SK-MEL-5 (cell line): Measurements from ENCODE around the gene RRH. TPM values are rescaled to one million over a fixed set of nuclear protein-coding genes. Genes with fewer than 3 reads are reported as not detected.
A peak's percentile ranks its signal among the peaks of the same experiment; 100 is the strongest.
"Not testable (repeated sequence)": the region's sequence is repeated elsewhere in the genome, so short reads cannot be mapped to it uniquely, and the experiment has no call there.

Source experiments
- DNase-seq: peaks from one replicate; pipeline ENCODE4 v3.0.0-alpha.2; 2016; ENCODE audit warnings: low read depth, low spot score
- in situ Hi-C: cut with HindIII; loops from 2 replicates; pipeline ENCODE4 v1.10.0; 2016; ENCODE audit warnings: low sequenced_read_pairs, high pct_unique_total_duplicates, low pct_unique_long_range_greater_than_20kb
- total RNA-seq: library from RNA; depleted of rRNA; stranded (reverse); fragments of >200 nt; shearing (Covaris generic); gene quantifications from 2 replicates; pipeline ENCODE4 v1.2.3, GENCODE V29; 2014

Gene RRH
- total RNA-seq, 1 experiment from 2014 or later = not detected

- in situ Hi-C loops = no loop called here
- no peak for DNase-seq
Measured at GRCh38 chr4:109821185-109821584, 6.6 kb upstream of the RRH start.

GRCh38 chr4:109826719-109827118 lies 1.1 kb upstream of the RRH start:
- in situ Hi-C loops = no loop called here
- peak; percentile 28 for DNase-seq

- in situ Hi-C loops = no loop called here
- no peak for DNase-seq
Measured at GRCh38 chr4:109833756-109834155, 6.0 kb downstream of the RRH start.

- DNase-seq = no peak
- in situ Hi-C loops = no loop called here
Measured at GRCh38 chr4:109836985-109837384, 9.2 kb downstream of the RRH start.

- in situ Hi-C loops = no loop called here
- no peak for DNase-seq
Measured at GRCh38 chr4:109846395-109847098, 18.8 kb downstream of the RRH start.

GRCh38 chr4:109847896-109848442 lies 20.2 kb downstream of the RRH start, which contains the start of gene LRIT3:
Gene LRIT3, plus strand, starts transcription at chr4:109848107. Its CDS starts 95 bp downstream, at chr4:109848202.
- DNase-seq = no peak
- in situ Hi-C loops = no loop called here

GRCh38 chr4:109848501-109848900 lies 20.7 kb downstream of the RRH start:
- DNase-seq = no peak
- in situ Hi-C loops = no loop called here

GRCh38 chr4:109850601-109851000 lies 22.8 kb downstream of the RRH start:
- DNase-seq = no peak
- in situ Hi-C loops = no loop called here

GRCh38 chr4:109859426-109860300 lies 31.9 kb downstream of the RRH start:
- in situ Hi-C loops, DNase-seq: not testable (repeated sequence)

- DNase-seq = no peak
- in situ Hi-C loops = no loop called here
Measured at GRCh38 chr4:109861271-109861670, 33.5 kb downstream of the RRH start.

- no peak for DNase-seq
- in situ Hi-C loops = no loop called here
Measured at GRCh38 chr4:109861916-109862511, 34.2 kb downstream of the RRH start.

GRCh38 chr4:109864134-109864533 lies 36.4 kb downstream of the RRH start:
- peak; percentile 3 for DNase-seq
- in situ Hi-C loops = no loop called here

GRCh38 chr4:109870061-109870460 lies 42.3 kb downstream of the RRH start:
- in situ Hi-C loops = no loop called here
- DNase-seq = no peak

- in situ Hi-C loops = no loop called here
- no peak for DNase-seq
Measured at GRCh38 chr4:109872065-109872464, 44.3 kb downstream of the RRH start.

GRCh38 chr4:109872950-109873656 lies 45.3 kb downstream of the RRH start:
- in situ Hi-C loops = no loop called here
- no peak for DNase-seq

- in situ Hi-C loops = no loop called here
- DNase-seq = no peak
Measured at GRCh38 chr4:109873791-109874514, 46.2 kb downstream of the RRH start.

- no peak for DNase-seq
- in situ Hi-C loops = no loop called here
Measured at GRCh38 chr4:109875106-109875505, 47.3 kb downstream of the RRH start.
